GM08714 (cell line): Measurements from ENCODE around the gene CNRIP1.

Experiments used
- H3K4me3 ChIP-seq: fragments of 200-500 bp; sonication (Bioruptor generic); 2 replicates; pipeline ENCODE4 v1.5.1; 2014; ENCODE audit warnings: mild to moderate bottlenecking, low read length, inconsistent platforms
- ZNF274 ChIP-seq: IDR thresholded peaks from 2 replicates; pipeline ENCODE4 v1.6.1; 2012; ENCODE audit warnings: mild to moderate bottlenecking, low read depth, low read length

Gene CNRIP1

GRCh38 chr2:68290901-68291300 lies 28.8 kb downstream of the CNRIP1 start:
- no peak for TF ChIP-seq ZNF274
- no peak overlapping the region for H3K4me3 ChIP-seq

DNA sequence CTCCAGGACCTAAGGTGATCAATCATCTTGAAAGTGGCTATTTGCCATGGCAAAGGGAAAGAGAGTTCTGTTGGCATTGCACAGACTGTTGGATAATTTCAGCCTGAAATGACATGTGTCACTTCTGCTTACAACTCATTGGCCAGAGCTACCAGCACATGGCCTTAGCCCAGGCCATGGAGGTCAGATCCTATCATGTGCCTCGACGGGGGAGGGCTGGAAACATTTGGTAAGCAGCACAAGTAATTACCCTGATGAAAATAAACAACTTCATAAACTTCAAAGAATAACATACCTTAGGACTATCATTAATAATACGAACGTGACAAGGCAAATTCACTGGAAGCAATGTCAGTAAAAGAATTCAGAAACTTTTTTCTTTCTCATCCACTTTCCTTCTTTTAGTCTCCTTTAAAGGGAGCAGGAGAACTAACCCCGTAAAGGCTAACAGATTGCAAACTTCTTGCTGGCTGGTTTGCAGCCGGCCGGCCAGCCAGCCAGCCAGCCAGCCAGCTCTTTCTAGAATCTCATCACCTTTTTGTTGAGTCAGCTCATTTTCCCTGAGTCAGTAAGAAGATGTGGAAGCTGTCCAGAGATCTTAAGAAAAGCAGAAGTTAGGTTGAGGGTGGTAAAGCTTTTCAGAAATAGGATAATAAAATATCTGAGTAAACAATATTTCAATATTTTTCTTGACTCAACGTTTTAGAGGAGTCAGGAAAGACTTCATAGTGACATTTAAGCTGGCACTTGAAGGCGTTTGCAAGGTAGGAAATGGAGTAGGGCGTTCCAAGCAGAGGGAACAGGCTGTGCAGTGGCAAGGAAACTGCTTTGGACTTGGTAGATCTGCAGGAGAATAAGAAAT lies 31.9 kb downstream of the CNRIP1 start:
- no peak overlapping the region for H3K4me3 ChIP-seq
- no peak for TF ChIP-seq ZNF274

- H3K4me3 ChIP-seq = no peak overlapping the region
- TF ChIP-seq ZNF274 = no peak
Measured at GRCh38 chr2:68284896-68285295, 34.9 kb downstream of the CNRIP1 start.

DNA sequence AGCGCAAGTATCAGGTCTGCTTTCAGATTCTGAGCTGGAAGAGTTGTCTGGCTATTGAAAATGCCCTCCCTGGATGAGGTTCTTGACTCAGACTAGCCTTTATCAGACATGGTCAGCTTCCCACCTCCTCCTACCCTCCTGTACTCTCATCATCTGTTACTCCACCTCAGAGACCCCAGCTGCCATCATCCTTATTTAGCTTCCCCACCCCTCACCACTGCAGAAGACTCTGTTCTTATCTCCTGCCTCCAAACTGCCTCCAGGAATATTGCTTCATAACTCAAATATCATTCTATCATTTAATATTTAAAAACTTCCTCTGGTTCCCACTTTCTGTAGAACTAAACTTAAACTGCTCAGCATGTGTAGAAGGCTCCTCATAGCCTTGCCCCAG lies 36.3 kb downstream of the CNRIP1 start:
- TF ChIP-seq ZNF274 = no peak

GRCh38 chr2:68282811-68283418 lies 36.8 kb downstream of the CNRIP1 start:
- H3K4me3 ChIP-seq = no peak overlapping the region
- no peak for TF ChIP-seq ZNF274

More for the DNA sequence above, 36.3 kb downstream of the CNRIP1 start:
- H3K4me3 ChIP-seq = no peak overlapping the region

GRCh38 chr2:68280796-68281195 lies 39.0 kb downstream of the CNRIP1 start:
- TF ChIP-seq ZNF274 = no peak
- no peak overlapping the region for H3K4me3 ChIP-seq

GRCh38 chr2:68280348-68280747 lies 39.4 kb downstream of the CNRIP1 start:
- TF ChIP-seq ZNF274 = no peak
- no peak overlapping the region for H3K4me3 ChIP-seq

DNA sequence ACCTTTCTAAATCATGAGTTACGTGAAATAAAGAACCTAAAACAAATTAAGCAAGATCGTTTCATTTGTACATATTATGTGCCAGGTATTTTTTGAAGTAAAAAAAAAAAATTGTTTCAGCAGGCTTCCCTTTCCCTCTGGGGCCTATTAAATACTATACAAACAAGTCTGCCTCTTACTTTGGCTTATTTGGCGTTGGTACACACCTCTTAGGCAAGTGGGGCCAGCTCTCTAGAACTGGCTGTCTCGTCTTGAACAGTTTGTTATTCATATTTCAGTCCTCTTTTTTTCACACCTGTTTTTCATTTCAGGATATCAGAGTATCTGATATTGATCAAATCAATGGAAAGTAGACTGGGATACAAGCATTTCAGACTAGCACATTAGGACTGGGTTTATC lies 40.1 kb downstream of the CNRIP1 start:
- no peak for TF ChIP-seq ZNF274
- no peak overlapping the region for H3K4me3 ChIP-seq

DNA sequence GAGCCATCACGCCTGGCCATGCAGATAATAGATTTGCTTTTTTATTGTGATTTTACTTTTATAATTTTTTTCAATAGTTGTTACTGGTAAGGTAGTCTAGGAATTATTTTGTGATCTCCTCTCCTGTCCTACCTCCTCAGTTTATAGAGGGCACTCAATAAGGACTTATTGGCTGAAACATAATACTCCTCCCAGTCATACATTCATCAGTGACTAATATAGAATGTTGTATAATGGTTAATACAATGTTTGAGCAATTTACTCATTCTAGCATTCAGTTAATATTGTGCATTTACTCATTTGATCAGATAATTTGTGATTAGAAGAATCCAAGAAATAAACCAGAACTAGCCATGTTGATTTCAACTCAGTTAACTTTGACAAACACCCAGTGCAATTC lies 41.6 kb downstream of the CNRIP1 start:
- TF ChIP-seq ZNF274 = no peak
- H3K4me3 ChIP-seq = no peak overlapping the region

GRCh38 chr2:68274022-68274421 lies 45.7 kb downstream of the CNRIP1 start:
- TF ChIP-seq ZNF274 = no peak

GRCh38 chr2:68272246-68272994 lies 47.3 kb downstream of the CNRIP1 start:
- no peak for TF ChIP-seq ZNF274
- H3K4me3 ChIP-seq = no peak overlapping the region

More at GRCh38 chr2:68274022-68274421, 45.7 kb downstream of the CNRIP1 start:
- no peak overlapping the region for H3K4me3 ChIP-seq

- H3K4me3 ChIP-seq = no peak overlapping the region
- no peak for TF ChIP-seq ZNF274
Measured at GRCh38 chr2:68266655-68267054, 53.1 kb downstream of the CNRIP1 start.

GRCh38 chr2:68263632-68264031 lies 56.1 kb downstream of the CNRIP1 start:
- no peak for TF ChIP-seq ZNF274
- H3K4me3 ChIP-seq = no peak overlapping the region

GRCh38 chr2:68258851-68259250 lies 60.9 kb downstream of the CNRIP1 start:
- no peak overlapping the region for H3K4me3 ChIP-seq
- no peak for TF ChIP-seq ZNF274

- H3K4me3 ChIP-seq = no peak overlapping the region; the same call in 1 of the 2 replicates
- no peak for TF ChIP-seq ZNF274
Measured at GRCh38 chr2:68256093-68256450, 63.7 kb downstream of the CNRIP1 start.
